Measurements from ENCODE around the gene SBNO2.

SBNO2 gene

DNA sequence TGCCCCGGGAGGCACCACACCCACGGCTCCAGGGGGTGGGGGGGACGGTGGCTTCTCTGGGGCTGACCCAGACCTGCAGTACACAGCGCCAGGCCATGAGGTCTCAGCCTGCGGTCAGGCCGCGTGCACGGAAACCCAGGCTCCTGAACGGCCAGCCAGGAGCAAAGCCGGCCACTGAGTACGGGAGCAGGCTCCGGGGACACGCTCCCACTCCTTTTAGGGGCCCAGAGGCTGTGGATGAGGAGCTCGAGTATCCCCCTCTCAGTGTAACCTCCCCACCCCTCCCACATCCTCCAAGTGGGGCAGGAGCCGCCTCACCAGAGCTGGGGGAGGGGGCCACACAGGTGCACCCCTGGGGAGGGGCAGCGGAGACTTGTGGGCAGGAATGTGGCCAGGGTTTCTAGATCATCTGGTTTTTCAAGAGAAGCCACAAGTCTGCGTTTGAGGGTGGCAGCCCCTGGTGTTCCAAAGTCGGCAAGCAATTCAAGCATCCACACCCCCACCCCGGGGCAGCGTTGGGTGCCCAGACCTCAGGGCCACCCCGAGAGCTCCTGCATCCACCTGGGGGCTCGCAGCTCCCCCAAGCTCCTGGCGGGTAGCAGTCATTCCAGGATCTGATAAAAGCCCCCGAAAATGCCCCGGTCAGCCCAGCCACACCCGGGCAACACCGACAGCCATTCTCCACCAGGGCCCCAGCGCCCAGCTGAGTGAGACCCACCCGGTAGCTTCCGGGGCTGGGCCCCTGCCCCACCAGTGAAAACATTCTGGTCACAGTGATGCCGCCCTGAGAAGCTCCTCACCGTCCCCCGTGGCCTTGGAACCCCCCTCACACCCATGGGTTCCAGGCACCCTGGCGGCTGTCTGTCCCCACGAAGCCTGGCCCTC, 6.1 kb downstream of the SBNO2 start:
- DNase-seq (ENCODE audit: low read depth in 2 of 2) = no peak

DNA sequence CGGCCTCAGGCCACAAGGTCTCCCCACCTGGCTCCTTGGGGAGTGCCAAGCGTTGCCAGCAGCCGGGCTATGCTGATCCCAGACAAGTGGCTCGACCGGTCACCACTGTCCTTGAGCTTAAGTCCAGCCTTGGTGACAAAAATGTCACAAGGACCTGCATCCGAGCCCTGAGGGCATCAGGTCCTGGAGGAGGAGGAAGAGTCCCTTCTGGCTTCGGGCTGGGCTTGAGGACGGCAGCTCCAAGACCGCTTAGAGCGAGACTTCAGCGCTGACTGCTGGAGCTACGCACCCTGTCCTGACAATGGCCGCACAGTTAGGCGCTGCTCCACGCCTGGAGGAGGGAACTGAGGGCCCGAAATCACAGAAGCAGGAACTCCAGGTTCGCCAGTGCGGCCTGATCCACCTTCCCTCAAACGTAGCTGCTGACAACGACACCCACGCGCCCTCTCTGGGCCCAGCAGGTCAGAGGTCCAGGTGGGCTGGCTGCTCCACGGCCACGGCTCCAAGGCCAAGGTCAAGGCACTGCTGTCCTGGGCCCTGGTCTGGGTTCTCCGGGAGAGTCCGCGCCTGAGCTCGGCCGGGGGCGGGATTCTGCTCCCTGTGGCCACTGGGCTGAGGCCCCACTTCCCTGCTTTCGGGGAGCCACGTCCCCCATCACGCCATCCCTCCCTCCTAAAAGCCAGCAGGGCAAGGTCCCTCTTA, 7.0 kb downstream of the SBNO2 start:
- DNase-seq (ENCODE audit: low read depth in 2 of 2) = no peak

DNA sequence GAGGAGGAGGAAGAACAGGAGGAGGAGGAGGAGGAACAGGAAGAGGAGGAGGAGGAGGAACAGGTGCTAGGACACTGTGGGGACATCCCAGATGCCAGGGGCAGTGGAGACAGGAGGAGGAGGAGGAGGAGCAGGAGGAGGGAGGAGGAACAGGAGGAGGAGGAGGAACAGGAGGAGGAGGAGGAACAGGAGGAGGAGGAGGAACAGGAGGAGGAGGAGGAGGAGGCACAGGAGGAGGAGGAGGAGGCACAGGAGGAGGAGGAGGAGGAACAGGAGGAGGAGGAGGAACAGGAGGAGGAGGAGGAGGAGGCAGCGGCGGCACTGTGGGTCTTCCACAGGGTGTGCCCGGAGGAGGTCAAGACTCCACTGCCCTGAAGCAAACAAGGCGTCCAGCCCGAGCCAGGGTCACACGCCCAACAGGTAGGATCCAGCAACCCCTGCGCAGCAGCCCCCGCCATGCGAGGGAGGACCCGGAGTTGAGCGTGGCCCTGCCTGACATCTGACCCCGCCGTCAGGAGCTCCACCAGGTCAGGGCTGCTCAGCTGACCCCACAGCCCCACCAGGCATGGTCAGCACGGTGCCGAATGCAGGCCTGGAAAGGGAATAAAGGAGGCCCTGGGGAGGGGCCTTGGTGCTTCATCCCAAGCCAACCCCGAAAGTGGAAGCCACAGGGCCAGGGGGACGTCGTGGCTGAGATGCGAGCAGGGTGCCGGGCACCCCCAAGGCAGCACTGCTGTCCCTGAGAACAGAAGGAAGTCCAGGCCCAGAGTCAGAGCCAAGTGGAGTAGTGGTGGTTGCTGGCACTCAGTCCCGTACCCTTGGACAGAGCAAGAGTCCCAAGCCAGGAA, 9.2 kb downstream of the SBNO2 start:
- DNase-seq (ENCODE audit: low read depth in 2 of 2) = no peak

DNA sequence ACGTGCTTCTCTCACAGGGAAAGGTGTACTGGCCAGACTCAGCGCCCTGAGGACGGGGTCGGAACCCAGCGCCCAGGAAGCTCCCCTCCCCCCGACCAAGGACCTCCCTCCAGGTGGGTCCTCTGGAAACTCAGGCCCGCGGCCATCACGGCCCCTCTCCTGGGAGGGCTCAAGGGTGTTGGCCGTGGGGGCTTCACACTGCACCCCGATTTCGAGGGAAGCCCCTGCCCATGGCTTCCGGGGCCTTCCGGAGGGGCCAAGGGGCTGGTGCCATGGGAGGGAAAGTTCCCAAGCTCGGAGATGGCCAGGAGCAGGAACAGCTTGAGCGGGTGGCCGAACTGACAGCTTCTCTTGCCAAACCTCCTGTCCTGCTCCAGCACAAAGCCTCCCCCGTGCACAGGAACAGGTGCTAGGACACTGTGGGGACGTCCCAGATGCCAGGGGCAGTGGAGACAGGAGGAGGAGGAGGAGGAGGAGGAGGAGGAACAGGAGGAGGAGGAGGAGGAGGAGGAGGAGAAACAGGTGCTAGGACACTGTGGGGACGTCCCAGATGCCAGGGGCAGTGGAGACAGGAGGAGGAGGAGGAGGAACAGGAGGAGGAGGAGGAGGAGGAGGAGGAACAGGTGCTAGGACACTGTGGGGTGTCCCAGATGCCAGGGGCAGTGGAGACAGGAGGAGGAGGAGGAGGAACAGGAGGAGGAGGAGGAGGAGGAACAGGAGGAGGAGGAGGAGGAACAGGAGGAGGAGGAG, 10.0 kb downstream of the SBNO2 start:
- DNase-seq (ENCODE audit: low read depth in 2 of 2) = no peak

DNA sequence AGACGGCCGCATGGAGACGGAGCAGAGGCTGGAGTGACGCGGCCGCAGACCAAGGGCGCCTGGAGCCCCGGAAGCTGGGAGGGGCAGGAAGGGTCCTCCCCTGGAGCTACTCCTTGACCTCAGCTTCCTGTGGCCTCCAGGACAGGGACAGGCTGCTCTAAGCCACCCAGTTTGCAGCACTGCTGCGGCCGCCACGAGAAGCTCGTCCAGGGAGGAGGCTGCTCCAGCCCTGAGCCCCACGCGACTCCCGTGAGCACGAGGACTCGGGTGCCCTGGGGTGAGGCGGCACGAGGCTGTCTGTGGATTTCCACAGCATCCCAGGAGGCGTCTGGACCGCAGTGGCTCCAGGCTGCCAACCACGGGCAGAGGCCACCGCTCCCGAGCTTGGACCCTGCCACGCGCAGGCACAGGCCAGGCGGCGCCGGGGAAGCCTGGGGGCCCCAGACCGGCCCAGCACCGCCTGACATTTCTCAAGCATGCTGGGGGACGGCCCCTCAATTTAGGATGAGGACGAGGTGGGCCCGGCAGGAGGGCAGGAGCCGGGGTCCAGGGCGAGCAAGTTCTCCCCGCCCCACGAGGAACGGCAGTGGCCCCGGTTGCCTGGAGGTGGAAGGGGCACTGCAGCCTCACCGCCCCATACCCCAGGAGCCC, 10.7 kb downstream of the SBNO2 start:
- DNase-seq (ENCODE audit: low read depth in 2 of 2) = no peak

DNA sequence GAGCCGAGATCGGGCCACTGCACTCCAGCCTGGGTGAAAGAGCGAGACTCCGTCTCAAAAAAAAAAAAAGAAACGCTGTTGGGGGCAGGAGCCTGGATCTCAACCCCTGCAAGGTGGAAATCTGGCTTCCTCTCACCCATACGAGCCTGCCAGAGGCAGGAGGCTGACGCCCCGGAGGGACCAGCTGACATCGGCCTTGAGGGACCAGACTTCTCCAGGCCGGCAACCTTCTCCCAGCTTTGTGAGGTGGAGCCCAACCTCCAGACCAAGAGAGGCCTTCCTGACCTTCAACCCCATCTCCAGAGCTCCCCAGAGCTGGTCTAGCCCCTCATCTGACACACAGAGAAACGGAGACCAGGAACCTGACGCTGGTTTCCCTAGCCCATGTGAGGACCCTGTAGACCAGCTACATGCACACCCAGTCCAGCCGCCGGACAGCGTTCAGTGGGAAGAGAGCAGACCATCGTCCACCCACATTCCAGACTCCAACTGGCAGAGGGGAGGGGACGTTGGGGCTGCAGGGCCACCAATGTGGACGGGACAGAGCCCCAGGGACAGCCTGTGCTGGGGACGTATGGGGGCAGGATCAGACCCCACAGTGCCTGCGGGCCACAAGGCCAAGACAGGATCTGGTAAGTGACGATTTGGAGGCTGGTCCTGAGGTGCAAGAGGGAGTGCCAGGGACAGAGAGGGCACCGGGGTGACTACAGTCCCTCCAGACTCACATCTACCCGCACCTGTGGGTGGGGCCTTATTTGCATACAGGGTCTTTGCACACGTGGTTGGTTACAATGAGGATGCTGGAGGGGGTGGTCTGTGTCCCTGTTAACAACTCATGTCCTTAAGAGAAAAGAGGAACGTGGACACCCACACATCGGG, 11.4 kb downstream of the SBNO2 start:
- DNase-seq (ENCODE audit: low read depth in 2 of 2) = no peak

DNA sequence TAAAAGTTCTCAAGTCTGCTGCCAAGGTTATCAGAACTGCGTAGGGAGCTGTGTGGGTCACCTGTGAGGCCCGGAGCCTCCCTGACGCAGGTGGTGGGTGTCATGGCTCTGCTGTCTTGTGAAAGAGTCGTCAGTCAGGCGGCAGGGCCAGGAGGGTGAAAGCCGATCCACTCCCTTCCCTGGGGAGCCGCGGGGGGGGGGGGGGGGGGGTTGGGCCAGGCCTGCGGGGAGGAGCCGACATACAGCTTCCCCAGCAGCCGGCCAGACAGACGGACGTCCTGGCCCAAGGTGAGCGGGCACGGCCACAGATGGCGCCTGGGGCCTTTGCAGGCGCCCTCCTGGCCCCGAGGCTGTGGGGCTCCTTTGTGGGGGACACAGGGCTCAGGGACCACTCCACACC, 12.4 kb downstream of the SBNO2 start:
- no peak for DNase-seq (ENCODE audit: low read depth in 2 of 2)

DNA sequence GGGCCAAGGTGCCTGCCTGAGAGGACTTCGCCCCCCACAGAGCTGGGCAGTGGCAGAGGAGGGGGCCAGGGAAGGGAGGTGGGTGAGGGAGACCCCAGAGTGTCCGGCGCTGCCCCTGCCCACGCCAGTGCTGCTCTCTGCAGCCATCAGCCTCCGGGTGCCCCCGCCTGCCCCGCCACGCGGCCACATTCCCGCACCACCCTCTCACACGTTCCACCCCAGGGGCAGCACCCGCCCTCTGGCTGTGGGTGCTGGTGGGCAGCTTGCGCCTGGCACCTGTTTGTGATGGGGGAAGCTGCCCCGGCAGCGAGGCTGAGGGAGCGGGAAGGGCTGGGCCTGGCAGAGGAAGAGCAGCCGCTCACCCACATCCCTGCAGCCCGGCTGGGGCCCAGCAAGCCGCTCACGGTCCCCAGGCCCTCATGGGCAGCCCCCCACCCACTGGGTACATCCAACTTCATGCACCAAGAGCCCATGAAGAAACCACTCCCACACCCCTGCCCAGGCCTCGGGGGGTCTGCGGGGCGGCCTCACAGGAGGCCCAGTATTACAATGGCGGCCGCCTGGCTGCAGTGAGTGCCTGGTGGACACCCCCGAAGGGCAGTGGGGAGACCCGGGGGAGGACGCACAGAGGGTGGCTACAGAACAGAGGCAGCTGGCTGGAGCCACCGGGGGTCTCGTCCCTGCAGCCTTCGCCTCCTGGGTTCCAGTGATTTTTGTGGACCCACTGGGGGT, 14.0 kb downstream of the SBNO2 start:
- DNase-seq (ENCODE audit: low read depth in 2 of 2) = no peak

DNA sequence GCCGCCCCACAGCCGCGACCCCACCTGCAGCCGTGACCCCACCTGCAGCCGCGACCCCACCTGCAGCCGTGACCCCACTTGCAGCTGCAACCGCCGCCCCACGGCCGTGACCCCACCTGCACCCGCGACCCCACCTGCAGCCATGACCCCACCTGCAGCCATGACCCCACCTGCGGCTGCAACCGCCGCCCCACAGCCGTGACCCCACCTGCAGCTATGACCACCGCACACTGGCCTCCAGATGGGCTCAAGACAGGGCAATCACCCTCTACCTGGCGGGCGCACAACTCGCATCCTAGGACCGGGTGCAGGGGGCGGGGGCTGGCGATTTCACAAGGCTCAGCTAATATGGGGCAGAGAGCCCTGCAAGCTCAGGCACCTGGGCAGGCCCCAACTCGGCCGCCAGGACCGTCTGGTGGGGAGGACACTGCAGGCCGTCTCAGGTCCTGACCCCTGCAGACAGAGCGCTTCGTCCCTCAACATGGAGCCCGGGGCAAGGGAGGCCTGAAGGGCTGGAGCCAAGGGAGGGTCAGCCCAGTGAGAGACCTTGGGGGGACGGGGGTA, 15.1 kb downstream of the SBNO2 start:
- DNase-seq (ENCODE audit: low read depth in 2 of 2) = no peak

DNA sequence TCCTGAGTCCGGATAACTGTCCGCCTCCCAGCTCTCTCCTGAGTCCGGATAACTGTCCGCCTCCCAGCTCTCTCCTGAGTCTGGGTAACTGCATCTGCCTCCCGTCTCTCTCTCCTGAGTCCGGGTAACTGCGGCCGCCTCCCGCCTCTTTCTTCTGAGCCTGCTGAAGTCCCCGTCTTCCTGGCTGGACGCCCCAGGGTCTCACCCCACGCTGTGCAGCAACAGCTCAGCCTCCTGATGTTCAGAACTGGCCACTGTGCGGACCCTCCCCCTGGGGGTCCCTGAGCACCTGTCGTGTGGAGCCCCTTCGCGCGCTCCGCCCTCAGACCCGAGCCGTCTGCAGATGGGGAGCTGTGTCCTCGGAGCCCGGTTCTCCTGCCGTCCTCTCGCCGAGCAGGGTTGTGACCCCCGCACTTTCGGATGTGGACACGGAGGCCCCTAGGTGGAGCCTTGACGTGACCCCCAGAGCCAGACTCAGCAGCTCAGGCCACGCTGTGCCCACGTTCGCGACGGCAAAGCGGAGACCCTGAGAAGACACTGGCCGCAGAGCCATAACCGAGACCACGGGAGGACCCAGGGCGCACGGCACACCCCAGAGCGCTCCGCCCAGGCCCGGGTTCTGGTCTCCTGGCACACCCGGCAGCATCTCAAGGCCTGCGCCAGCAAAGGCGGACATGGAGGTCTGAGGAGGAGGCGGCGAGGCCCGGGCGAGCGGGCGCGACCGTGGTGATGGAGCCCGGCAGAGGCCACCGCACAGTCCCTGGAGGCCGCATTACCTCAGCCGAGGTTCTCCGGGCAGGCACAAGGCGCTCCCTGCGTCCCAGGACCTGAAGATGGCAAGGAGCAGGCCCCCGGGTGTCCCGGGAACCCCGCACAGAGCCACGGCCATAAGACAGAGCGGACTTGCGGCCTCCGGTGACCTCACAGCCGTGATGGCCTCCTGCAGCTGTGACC, 15.9 kb downstream of the SBNO2 start:
- DNase-seq (ENCODE audit: low read depth in 2 of 2) = no peak

DNA sequence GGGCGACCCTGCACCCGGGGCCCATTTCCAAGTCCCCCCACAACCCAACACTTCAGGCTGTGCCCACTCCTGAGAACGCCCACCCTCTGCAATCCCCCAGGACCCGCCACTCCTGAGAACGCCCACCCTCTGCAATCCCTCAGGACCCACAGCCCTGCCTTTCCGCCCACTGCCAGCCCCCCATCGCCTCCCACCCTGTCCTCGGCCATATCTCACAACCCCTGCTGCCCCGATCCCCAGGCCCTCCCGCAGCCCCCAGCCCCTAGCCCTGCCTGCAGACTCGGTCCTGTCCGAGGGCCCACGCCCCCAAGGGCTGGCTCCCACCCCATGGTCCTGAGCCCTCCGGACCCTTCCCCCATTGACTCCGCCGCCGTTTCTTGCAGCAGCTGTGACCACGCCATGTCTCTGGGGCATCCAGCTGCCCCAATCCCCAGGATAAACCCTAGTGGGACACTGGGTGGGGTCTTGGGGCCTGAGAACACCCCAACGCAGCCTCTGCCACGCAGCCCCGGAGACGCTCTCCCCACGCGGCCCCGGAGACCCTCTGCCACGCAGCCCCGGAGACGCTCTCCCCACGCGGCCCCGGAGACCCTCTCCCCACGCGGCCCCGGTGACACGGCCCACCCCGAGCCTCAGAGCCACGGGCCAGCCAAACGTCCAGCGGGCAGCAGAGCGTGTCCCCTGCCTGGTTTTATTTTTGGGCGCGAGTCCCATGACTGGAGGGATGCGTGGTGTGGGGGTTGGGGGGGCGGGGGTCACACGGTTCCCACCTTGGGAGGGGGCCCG, 17.0 kb downstream of the SBNO2 start:
- no peak for DNase-seq (ENCODE audit: low read depth in 2 of 2)

DNA sequence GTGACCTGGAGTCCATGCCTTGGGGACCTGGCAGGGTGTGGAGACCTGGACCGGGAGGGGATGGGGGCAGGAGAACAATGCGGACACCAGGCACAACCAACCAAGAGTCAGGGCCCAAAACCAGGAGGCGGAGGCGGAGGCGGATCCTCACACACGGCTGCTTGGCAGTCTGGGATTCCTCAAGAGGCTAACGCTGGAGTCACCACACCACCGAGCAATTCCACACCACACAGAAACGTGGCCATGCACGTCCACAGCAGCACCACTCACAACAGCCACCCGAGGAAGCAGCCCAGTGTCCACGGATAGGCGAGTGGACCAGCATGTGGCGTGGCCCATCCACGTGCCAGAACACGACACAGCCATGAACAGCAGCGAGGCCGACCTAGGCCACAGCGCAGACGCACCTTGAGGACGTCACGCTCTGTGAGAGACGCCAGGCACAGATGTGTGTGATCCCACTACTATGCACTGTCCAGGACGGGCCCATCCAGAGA, 17.7 kb downstream of the SBNO2 start:
- no peak for DNase-seq (ENCODE audit: low read depth in 2 of 2)

DNA sequence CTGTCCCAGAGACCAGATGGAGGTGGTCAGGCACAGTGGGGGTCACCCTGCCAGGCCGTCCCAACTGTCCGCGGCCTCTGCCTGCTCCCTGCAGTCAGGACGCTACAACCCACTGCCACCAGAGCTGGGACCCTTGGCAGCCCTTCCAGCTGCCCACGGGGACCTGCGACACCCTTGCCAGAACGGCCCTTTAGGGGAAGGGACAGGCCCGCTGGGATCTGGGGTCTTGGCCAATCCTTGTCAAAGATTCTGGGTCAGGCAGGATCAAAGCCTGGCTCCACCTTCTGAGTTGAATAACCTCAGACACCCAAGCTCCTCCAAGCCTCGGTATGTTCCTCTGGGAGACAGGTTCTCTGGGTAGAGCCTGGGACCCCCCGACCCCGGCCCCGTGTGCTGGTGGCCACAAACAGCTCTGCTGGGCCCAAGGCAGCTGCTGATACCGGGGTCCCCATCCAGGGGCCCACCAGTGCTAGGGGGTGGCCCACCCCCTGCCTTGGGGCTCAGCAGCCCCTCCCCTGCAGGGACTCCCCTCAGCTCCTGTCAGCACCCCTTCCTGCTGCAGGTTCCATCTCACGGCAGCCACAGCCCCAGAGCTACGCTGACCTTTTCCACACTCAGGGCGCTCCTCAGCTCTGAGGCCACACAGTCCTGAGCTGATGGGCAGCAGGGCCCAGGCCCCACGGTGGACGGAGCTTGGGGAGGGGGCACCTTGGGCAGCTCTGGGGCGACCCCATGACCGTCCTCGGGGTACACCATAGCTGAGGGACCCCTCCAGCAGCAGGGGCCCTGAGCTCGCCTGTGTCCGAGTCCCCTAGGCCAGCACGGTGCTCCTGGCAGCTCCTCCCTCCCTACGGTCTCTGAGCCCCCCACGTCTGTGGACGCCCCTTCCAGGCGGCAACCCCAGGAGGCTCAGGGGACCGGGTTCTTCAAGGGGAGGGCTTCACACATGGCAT, 18.4 kb downstream of the SBNO2 start:
- DNase-seq (ENCODE audit: low read depth in 2 of 2) = no peak

DNA sequence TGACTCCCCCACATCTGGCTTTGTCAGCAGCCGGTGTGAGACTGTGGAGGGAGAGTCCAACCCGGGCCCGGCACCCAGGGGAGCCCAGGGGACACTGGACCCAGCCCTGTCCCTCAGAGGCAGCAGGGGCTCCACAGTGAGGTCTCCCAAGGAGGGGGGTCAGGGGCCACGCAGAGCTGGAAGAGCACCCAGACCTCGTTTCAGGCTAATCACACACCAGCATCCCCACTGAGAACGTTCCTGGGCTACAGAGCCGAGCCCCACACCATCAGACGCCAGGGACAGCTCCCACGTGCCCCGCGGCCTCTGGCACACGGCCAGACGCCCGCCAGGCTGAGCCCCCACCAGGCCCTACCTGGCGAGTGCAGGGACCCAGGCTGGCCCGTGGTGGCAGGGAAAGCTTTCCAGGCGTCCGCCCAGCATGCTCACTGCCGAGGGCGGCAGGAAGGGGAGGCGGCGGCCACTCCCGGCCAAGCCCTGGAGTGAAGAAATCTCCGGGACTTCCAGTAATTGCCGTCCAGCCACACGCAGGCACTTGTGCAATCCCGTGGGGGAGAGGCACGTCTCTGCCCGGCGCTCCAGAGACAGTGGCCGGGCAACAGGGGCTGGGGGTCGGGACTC, 19.2 kb downstream of the SBNO2 start:
- DNase-seq (ENCODE audit: low read depth in 2 of 2) = no peak

Data from stimulated activated CD4-positive, alpha-beta T cell treated with anti-CD3 and anti-CD28 coated beads, Interleukin-1b, Interleukin-23, amount 100 ng/mL, for 1 hour (primary cell).